ENCODE data around the gene PES1. TPM values are rescaled to one million over a fixed set of nuclear protein-coding genes. Genes with fewer than 3 reads are reported as not detected.

Gene PES1
- total and polyA plus RNA-seq, 2 donors (not counting 3 experiments of a cell fraction or from before 2014, with no cell fraction given): 110 to 135 TPM

GRCh38 chr22:30640839-30641430 is 49.2 kb upstream of the PES1 start:
- dilution Hi-C loops (cut with MboI; ENCODE audit: extremely low pct_ligation_motif_present, low sequenced_read_pairs): no loop called here
- FAIRE-seq (no peak), DNase-seq (ENCODE audit: low read depth, low spot score) (no peak)
- Histone ChIP-seq H3K4me1 (ENCODE audit: control insufficient read depth, extremely low read depth, insufficient read depth, low read length) (peaks cover 17% of the 10 kb centered on the region), H2AFZ (ENCODE audit: low read depth, low read length) (no peak overlapping the region), H4K20me1 (replicated peaks; ENCODE audit: control insufficient read depth, extremely low read depth, insufficient read depth, low read length) (no peaks in the 10 kb centered on the region), H3K79me2 (ENCODE audit: control insufficient read depth, insufficient read depth, low read length) (peaks cover 65% of the 10 kb centered on the region), H3K27ac (ENCODE audit: insufficient read depth, low read depth, low read length) (no peak overlapping the region), H3K9ac (replicated peaks; ENCODE audit: extremely low read depth, insufficient read depth, low read length) (no peak overlapping the region), H3K4me2 (ENCODE audit: insufficient read depth, low read length) (no peak overlapping the region), H3K27me3 (ENCODE audit: control insufficient read depth in 2 of 2, insufficient read depth in 2 of 2, low read length in 2 of 2) (no peaks in the 10 kb centered on the region), H3K9me1 (replicated peaks; ENCODE audit: control insufficient read depth, extremely low read depth, insufficient read depth, low read length) (no peaks in the 10 kb centered on the region), H3K9me3 (replicated peaks; ENCODE audit: control insufficient read depth, insufficient read depth, low read length) (no peaks in the 10 kb centered on the region), H3K36me3 (ENCODE audit: control insufficient read depth in 2 of 2, extremely low read depth in 1 of 2, insufficient read depth in 2 of 2, low read length in 2 of 2) (no peaks in the 10 kb centered on the region), H3K4me3 (replicated peaks in 1 of 3; ENCODE audit: insufficient read depth in 1 of 3, low read depth in 1 of 3, low read length in 3 of 3) (no peak overlapping the region)
- POLR2A ChIA-PET: no interaction called here
- CTCF ChIA-PET: interaction anchor here (1.0 kb wide), 1 partner anchor 114 kb away, joined by 6 read pairs; no protein-coding TSS in a partner anchor
- intact Hi-C loops (cut with micrococcal nuclease): no loop called here
- no peak for TF ChIP-seq MAX (IDR thresholded peaks at IDR 0.05; ENCODE audit: insufficient read depth, insufficient read length)
- TF ChIP-seq CTCF (IDR thresholded peaks at IDR 0.05; ENCODE audit: extremely low read depth in 1 of 2, insufficient read depth in 1 of 2, low read depth in 1 of 2, low read length in 2 of 2): no peak
- no peak for TF ChIP-seq POLR2A (IDR thresholded peaks at IDR 0.05; ENCODE audit: low read depth, low read length)
- no peak for TF ChIP-seq JUN (IDR thresholded peaks at IDR 0.05; ENCODE audit: borderline replicate concordance, insufficient read depth, insufficient read length, low read depth)
- TF ChIP-seq POLR2AphosphoS5 (IDR thresholded peaks at IDR 0.05; ENCODE audit: insufficient read depth, low read depth, low read length): no peak
- TF ChIP-seq GATA2 (IDR thresholded peaks at IDR 0.05; ENCODE audit: insufficient read depth, insufficient read length, low read depth, low read length): no peak
- TF ChIP-seq FOS (IDR thresholded peaks at IDR 0.05; ENCODE audit: borderline replicate concordance, insufficient read depth, low read length): no peak
- no peak for TF ChIP-seq MYC (IDR thresholded peaks at IDR 0.05; ENCODE audit: low read depth, low read length)
- no peak for TF ChIP-seq EZH2 (IDR thresholded peaks at IDR 0.05; ENCODE audit: borderline replicate concordance, low read depth, low read length, severe bottlenecking)
- BruUV-seq (replicated peaks): no TSS peak

All from endothelial cell of umbilical vein (primary cell).